GM21786 (cell line): ENCODE results near the gene ASNS.

Experiments
- ATAC-seq: cut with Tn5 transposase; IDR thresholded peaks from one replicate; pipeline ENCODE4 v1.9.1; 2021; ENCODE audit not compliant: unreplicated experiment

ASNS gene

GRCh38 chr7:97844036-97844435 lies 28.2 kb downstream of the ASNS start:
- no peak for ATAC-seq

GRCh38 chr7:97842772-97843345 lies 29.3 kb downstream of the ASNS start:
- ATAC-seq = no peak

GRCh38 chr7:97842006-97842405 lies 30.2 kb downstream of the ASNS start:
- ATAC-seq = no peak

GRCh38 chr7:97835296-97836138 lies 36.7 kb downstream of the ASNS start:
- ATAC-seq = peak; percentile 92

GRCh38 chr7:97819161-97819560 lies 53.0 kb downstream of the ASNS start:
- ATAC-seq = no peak

- ATAC-seq = no peak
Measured at GRCh38 chr7:97818066-97818663, 54.0 kb downstream of the ASNS start.
